Measurements from ENCODE around the gene TMEM205.

DNA sequence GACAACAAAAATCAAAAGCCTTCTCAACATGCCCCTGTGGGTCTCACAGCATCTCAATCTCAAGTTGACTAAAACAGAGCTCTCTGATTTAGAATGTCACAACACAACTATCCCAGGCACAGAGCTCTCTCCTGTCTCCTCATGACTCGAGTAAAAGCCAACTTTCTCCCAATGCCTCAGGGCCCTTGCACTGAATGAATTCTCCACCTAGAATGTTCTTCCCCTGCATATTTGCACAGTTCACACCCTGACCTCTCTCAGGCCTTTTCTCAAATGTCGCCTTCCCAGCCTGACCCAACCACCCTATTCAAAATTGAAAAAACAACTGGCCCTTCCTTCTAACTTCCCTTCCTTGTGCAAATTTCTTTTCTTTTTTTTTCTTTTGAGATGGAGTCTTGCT is 24.7 kb upstream of the TMEM205 start:
- no peak for TF ChIP-seq POLR2AphosphoS5 (IDR thresholded peaks at IDR 0.05; ENCODE audit: low read depth)
- TF ChIP-seq CTCF (IDR thresholded peaks at IDR 0.05; ENCODE audit: insufficient read depth, low read length): no peak
- TF ChIP-seq, protein P1, sequence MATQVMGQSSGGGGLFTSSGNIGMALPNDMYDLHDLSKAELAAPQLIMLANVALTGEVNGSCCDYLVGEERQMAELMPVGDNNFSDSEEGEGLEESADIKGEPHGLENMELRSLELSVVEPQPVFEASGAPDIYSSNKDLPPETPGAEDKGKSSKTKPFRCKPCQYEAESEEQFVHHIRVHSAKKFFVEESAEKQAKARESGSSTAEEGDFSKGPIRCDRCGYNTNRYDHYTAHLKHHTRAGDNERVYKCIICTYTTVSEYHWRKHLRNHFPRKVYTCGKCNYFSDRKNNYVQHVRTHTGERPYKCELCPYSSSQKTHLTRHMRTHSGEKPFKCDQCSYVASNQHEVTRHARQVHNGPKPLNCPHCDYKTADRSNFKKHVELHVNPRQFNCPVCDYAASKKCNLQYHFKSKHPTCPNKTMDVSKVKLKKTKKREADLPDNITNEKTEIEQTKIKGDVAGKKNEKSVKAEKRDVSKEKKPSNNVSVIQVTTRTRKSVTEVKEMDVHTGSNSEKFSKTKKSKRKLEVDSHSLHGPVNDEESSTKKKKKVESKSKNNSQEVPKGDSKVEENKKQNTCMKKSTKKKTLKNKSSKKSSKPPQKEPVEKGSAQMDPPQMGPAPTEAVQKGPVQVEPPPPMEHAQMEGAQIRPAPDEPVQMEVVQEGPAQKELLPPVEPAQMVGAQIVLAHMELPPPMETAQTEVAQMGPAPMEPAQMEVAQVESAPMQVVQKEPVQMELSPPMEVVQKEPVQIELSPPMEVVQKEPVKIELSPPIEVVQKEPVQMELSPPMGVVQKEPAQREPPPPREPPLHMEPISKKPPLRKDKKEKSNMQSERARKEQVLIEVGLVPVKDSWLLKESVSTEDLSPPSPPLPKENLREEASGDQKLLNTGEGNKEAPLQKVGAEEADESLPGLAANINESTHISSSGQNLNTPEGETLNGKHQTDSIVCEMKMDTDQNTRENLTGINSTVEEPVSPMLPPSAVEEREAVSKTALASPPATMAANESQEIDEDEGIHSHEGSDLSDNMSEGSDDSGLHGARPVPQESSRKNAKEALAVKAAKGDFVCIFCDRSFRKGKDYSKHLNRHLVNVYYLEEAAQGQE (IDR thresholded peaks at IDR 0.05; ENCODE audit: insufficient replicate concordance, low read depth): no peak
- TF ChIP-seq GABPA (IDR thresholded peaks at IDR 0.05; ENCODE audit: low read depth): no peak
- no peak for TF ChIP-seq SPI1 (IDR thresholded peaks at IDR 0.05; ENCODE audit: borderline replicate concordance, low read depth)

All from HL-60 (cell line).